22Rv1 (cell line): ENCODE results near the gene SASH1.

ENCODE experiments used
- H3K27ac ChIP-seq: fragments of 450-650 bp; 2 replicates; pipeline ENCODE4 v1.5.1; 2017
- ZFX ChIP-seq: fragments of 450-650 bp; IDR thresholded peaks from 2 replicates; pipeline ENCODE4 v1.6.1; 2017; ENCODE audit warnings: antibody characterized with exemption, borderline replicate concordance
- TF ChIP-seq, protein P1 (sequence below): fragments of 450-650 bp; IDR thresholded peaks from 2 replicates; pipeline ENCODE4 v1.5.1; 2017; ENCODE audit warnings: mild to moderate bottlenecking

The SASH1 gene

GRCh38 chr6:148451690-148452089, 109.1 kb downstream of the SASH1 start:
- TF ChIP-seq, protein P1, sequence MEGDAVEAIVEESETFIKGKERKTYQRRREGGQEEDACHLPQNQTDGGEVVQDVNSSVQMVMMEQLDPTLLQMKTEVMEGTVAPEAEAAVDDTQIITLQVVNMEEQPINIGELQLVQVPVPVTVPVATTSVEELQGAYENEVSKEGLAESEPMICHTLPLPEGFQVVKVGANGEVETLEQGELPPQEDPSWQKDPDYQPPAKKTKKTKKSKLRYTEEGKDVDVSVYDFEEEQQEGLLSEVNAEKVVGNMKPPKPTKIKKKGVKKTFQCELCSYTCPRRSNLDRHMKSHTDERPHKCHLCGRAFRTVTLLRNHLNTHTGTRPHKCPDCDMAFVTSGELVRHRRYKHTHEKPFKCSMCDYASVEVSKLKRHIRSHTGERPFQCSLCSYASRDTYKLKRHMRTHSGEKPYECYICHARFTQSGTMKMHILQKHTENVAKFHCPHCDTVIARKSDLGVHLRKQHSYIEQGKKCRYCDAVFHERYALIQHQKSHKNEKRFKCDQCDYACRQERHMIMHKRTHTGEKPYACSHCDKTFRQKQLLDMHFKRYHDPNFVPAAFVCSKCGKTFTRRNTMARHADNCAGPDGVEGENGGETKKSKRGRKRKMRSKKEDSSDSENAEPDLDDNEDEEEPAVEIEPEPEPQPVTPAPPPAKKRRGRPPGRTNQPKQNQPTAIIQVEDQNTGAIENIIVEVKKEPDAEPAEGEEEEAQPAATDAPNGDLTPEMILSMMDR, result no peak
- TF ChIP-seq ZFX, result no peak
- H3K27ac ChIP-seq, result no peak overlapping the region

- no peak overlapping the region for H3K27ac ChIP-seq
- TF ChIP-seq ZFX, result no peak
- TF ChIP-seq, protein P1, result no peak
Observed at GRCh38 chr6:148452876-148453275, 110.2 kb downstream of the SASH1 start.

GRCh38 chr6:148453906-148454305, 111.3 kb downstream of the SASH1 start:
- H3K27ac ChIP-seq, result no peak overlapping the region
- TF ChIP-seq, protein P1, result no peak
- TF ChIP-seq ZFX, result no peak

GRCh38 chr6:148455225-148455624, 112.6 kb downstream of the SASH1 start:
- no peak overlapping the region for H3K27ac ChIP-seq
- TF ChIP-seq, protein P1, result no peak
- TF ChIP-seq ZFX, result no peak

- no peak for TF ChIP-seq ZFX
Observed at GRCh38 chr6:148455674-148456558, 113.3 kb downstream of the SASH1 start.

DNA sequence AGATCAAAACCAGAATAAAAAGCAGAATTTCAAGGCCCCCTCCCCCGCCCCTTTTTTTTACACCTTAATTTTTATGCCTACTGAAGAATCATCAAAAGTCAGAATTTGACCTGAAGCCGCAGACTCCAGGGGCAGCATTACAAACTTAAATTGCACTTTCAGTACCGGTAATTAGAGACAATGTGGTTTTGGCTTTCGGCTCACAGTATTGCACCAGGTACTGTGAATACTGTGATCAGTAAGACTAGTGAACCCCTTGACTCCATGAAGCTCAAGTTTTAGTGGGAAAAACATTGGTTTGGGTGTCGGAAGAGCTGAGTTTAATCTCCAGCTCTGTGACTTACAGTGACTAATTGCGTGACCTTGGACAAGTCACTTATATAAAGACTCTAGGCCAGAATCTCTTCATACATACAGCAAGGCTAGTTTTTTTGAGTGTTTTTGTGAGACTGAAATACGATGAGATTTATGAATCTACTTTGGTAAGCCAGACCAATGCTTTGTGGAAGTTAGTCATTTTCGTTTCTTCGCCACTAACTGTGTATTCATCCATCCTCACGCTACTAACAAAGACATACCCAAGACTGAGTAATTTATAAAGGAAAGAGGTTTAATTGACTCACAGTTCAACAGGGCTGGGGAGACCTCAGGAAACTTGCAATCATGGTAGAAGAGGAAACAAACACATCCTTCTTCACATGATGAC, 114.7 kb downstream of the SASH1 start:
- no peak overlapping the region for H3K27ac ChIP-seq
- TF ChIP-seq, protein P1, result no peak
- no peak for TF ChIP-seq ZFX

More at GRCh38 chr6:148455674-148456558, 113.3 kb downstream of the SASH1 start:
- no peak overlapping the region for H3K27ac ChIP-seq

GRCh38 chr6:148457843-148458159, 115.2 kb downstream of the SASH1 start:
- no peak for TF ChIP-seq ZFX
- TF ChIP-seq, protein P1, result no peak
- H3K27ac ChIP-seq, result no peak overlapping the region
